Endothelial cell of umbilical vein (primary cell): ENCODE data around the gene ACSBG1. TPM values are rescaled to one million over a fixed set of nuclear protein-coding genes. Genes with fewer than 3 reads are reported as not detected.

Source experiments
- BruUV-seq: library from RNA; stranded (reverse); fragments of 400-500 nt; replicated peaks from 2 replicates; lab custom pipeline; 2021; lab: Mats Ljungman, UMichigan
- CTCF ChIA-PET: fragments of 300-600, 350-600 bp; sonication (Branson Sonifier 250); formaldehyde crosslinking; loops from one replicate; lab custom pipeline; 2021; ENCODE audit warnings: antibody characterized with exemption, inconsistent platforms; lab: Charles Lee
- POLR2A ChIA-PET: fragments of 300-600, 350-600 bp; sonication (Branson Sonifier 250); formaldehyde crosslinking; loops from one replicate; lab custom pipeline; 2021; ENCODE audit warnings: antibody characterized with exemption, inconsistent platforms; lab: Charles Lee
- DNase-seq: peaks from one replicate; pipeline ENCODE4 v3.0.0-alpha.2; 2011; ENCODE audit warnings: low read depth, low spot score
- FAIRE-seq: peaks from 2 replicates; lab custom pipeline; 2011; peaks lifted over from hg19 to GRCh38; lab: Jason Lieb, UNC
- H2AFZ ChIP-seq: 2 replicates; pipeline ENCODE4 v1.6.0; 2012; ENCODE audit warnings: low read depth, low read length, control low read depth, inconsistent platforms
- H3K27ac ChIP-seq: 2 replicates; pipeline ENCODE4 v1.5.1; 2011; ENCODE audit warnings: low read depth, mild to moderate bottlenecking, control low read depth, low read length, moderate library complexity; ENCODE audit not compliant: insufficient read depth
- H3K27me3 ChIP-seq, 2 experiments: 2 replicates each; pipeline versions ENCODE4 v1.6.0 to v1.6.1; 2011; ENCODE audit warnings: low read length in 2 of 2, mixed read lengths in 1 of 2; ENCODE audit not compliant: control insufficient read depth in 2 of 2, insufficient read depth in 2 of 2
- H3K36me3 ChIP-seq, 2 experiments: 2 replicates in 1 of 2; 3 replicates in 1 of 2; pipeline ENCODE4 v1.5.1; 2011; ENCODE audit warnings: low read length in 2 of 2, mild to moderate bottlenecking in 1 of 2, moderate library complexity in 1 of 2; ENCODE audit not compliant: control insufficient read depth in 2 of 2, insufficient read depth in 2 of 2; ENCODE audit errors: extremely low read depth in 1 of 2
- H3K4me1 ChIP-seq: 3 replicates; pipeline ENCODE4 v1.5.1; 2011; ENCODE audit warnings: mild to moderate bottlenecking, low read length; ENCODE audit not compliant: control insufficient read depth, insufficient read depth; ENCODE audit errors: extremely low read depth
- H3K4me2 ChIP-seq: 2 replicates; pipeline ENCODE4 v1.6.1; 2011; ENCODE audit warnings: low read length, control low read depth, mixed read lengths; ENCODE audit not compliant: insufficient read depth
- H3K4me3 ChIP-seq, 3 experiments: fragments of 200-600 bp in 1 of 3; sonication (generic), shearing (Covaris generic) in 1 of 3; replicated peaks in 1 of 3; 2 replicates each; pipeline ENCODE4 v1.5.1; 2011 to 2016; ENCODE audit warnings: control low read depth in 3 of 3, low read length in 3 of 3, mild to moderate bottlenecking in 2 of 3, inconsistent platforms in 1 of 3, low read depth in 1 of 3, moderate library complexity in 1 of 3; ENCODE audit not compliant: insufficient read depth in 1 of 3
- H3K79me2 ChIP-seq: 2 replicates; pipeline ENCODE4 v1.6.0; 2012; ENCODE audit warnings: low read length, inconsistent platforms; ENCODE audit not compliant: control insufficient read depth, insufficient read depth
- H3K9ac ChIP-seq: replicated peaks from 2 replicates; pipeline ENCODE3; 2011; ENCODE audit warnings: low read length, control low read depth; ENCODE audit not compliant: insufficient read depth; ENCODE audit errors: extremely low read depth
- H3K9me1 ChIP-seq: replicated peaks from 3 replicates; pipeline ENCODE4 v1.6.0; 2011; ENCODE audit warnings: mild to moderate bottlenecking, low read length; ENCODE audit not compliant: control insufficient read depth, insufficient read depth; ENCODE audit errors: extremely low read depth
- H3K9me3 ChIP-seq: replicated peaks from 2 replicates; pipeline ENCODE4 v1.5.1; 2012; ENCODE audit warnings: low read length, inconsistent platforms; ENCODE audit not compliant: control insufficient read depth, insufficient read depth
- H4K20me1 ChIP-seq: replicated peaks from 2 replicates; pipeline ENCODE3; 2011; ENCODE audit warnings: mild to moderate bottlenecking, low read length; ENCODE audit not compliant: control insufficient read depth, insufficient read depth; ENCODE audit errors: extremely low read depth
- GATA2 ChIP-seq: IDR thresholded peaks from 2 replicates; pipeline ENCODE4 v1.7.0; 2011; ENCODE audit warnings: low read depth, mild to moderate bottlenecking, moderate library complexity, mixed read lengths, low read length; ENCODE audit not compliant: insufficient read length, insufficient read depth
- JUN ChIP-seq: IDR thresholded peaks from 2 replicates; pipeline ENCODE4 v1.6.1; 2011; ENCODE audit warnings: borderline replicate concordance, low read depth; ENCODE audit not compliant: insufficient read length, insufficient read depth
- dilution Hi-C: fragments of 300-500 bp; cut with MboI; formaldehyde crosslinking; loops from one replicate; pipeline ENCODE4 v1.15.0; 2019; ENCODE audit warnings: low sequenced_read_pairs; ENCODE audit not compliant: extremely low pct_ligation_motif_present
- intact Hi-C: fragments of 100-400 bp; cut with micrococcal nuclease; formaldehyde crosslinking; loops from one replicate; pipeline ENCODE4 v1.10.0; 2022
- polyA plus RNA-seq, 4 experiments: library from polyadenylated mRNA; depleted of rRNA in 3 of 4; stranded (reverse) in 3 of 4; unstranded in 1 of 4; fragments of >200 nt; gene quantifications; 2 replicates each; pipeline versions ENCODE4 v1.2.1 to v1.2.3, GENCODE V29; 2011 to 2012; ENCODE audit warnings: missing spikeins in 1 of 4
- total RNA-seq: library from RNA; stranded (reverse); gene quantifications from 2 replicates; pipeline ENCODE4 v1.2.3, GENCODE V29; 2021
- TF ChIP-seq, protein P1 (sequence below): IDR thresholded peaks from 2 replicates; pipeline ENCODE4 v1.6.1; 2011; ENCODE audit not compliant: insufficient read depth, insufficient read length

ACSBG1 gene
- total and polyA plus RNA-seq, 2 donors (not counting 3 experiments of a cell fraction or from before 2014, with no cell fraction given): not detected

- H3K4me1 ChIP-seq: no peaks in the 10 kb centered on the region
- H3K4me2 ChIP-seq: no peak overlapping the region
- H3K4me3 ChIP-seq: no peak overlapping the region
- no peaks in the 10 kb centered on the region for H4K20me1 ChIP-seq
- no peak overlapping the region for H3K27ac ChIP-seq
- dilution Hi-C loops: no loop called here
- DNase-seq (no peak), FAIRE-seq (no peak)
- ChIA-PET CTCF (interaction anchor here (1.9 kb wide), 1 partner anchor 90 kb away, joined by 4 read pairs; no protein-coding TSS in a partner anchor), POLR2A (no interaction called here)
- H3K9me3 ChIP-seq: no peaks in the 10 kb centered on the region
- no peak overlapping the region for H2AFZ ChIP-seq
- no peak for TF ChIP-seq GATA2
- no peak overlapping the region for H3K9ac ChIP-seq
- H3K36me3 ChIP-seq: no peaks in the 10 kb centered on the region
- no peaks in the 10 kb centered on the region for H3K9me1 ChIP-seq
- intact Hi-C loops: no loop called here
- H3K79me2 ChIP-seq: no peaks in the 10 kb centered on the region
- H3K27me3 ChIP-seq: no peaks in the 10 kb centered on the region
- no TSS peak for BruUV-seq
Observed at GRCh38 chr15:78203346-78204225, 30.8 kb downstream of the ACSBG1 start.

DNA sequence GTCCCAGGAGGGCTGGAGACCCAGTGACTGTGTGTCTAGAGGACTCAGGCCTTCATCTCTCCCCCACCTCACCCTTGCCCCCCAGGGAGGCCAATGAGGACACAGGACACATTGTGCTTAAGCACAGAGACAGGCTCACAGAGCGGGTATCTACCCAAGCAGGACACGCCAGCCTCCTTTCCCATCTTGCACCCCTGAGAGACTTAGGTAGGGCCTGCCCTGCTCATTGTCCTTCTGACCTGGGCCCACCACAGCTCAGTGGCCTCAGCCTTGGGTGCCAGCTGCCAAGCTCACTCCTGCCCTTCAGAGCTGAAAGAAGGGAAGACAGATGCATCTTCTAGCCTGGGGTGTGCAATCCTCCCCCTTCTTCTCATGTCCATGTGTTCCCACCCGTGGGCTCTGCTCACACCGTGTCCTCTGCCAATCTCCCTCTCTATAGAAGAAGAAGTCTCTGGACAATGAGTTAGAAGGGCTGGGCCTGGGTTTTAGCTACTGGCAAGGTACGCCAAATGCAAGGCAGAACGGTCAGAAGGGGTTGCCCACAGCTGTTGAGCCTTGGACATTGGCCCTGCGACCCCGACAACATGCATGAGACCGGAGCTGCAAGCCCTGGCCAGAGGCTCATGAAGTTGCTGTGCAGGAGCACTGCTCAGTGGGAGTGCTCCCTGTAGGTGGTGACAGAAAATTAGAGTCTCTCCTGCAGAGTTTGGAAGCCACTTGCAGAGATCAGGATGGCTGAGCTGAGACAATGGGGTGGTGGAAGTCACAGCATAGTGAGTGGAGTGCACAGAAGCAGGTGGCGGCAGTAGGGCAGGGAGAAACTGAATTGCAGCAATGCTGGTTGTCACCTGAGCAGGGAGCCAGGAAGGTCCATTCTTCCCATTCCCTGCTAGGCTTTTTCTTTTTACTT, 32.8 kb downstream of the ACSBG1 start:
- no peaks in the 10 kb centered on the region for H4K20me1 ChIP-seq
- H3K9ac ChIP-seq: no peak overlapping the region
- FAIRE-seq (no peak), DNase-seq (no peak)
- ChIA-PET CTCF (no interaction called here), POLR2A (no interaction called here)
- H3K9me1 ChIP-seq: no peaks in the 10 kb centered on the region
- H3K27ac ChIP-seq: no peak overlapping the region
- no peak overlapping the region for H3K4me3 ChIP-seq
- no peaks in the 10 kb centered on the region for H3K79me2 ChIP-seq
- H3K36me3 ChIP-seq: no peaks in the 10 kb centered on the region
- no peak overlapping the region for H3K4me2 ChIP-seq
- dilution Hi-C loops: no loop called here
- no peaks in the 10 kb centered on the region for H3K9me3 ChIP-seq
- intact Hi-C loops: no loop called here
- BruUV-seq: no TSS peak
- H3K4me1 ChIP-seq: no peaks in the 10 kb centered on the region
- no peak overlapping the region for H2AFZ ChIP-seq
- H3K27me3 ChIP-seq: no peaks in the 10 kb centered on the region
- TF ChIP-seq, protein P1, sequence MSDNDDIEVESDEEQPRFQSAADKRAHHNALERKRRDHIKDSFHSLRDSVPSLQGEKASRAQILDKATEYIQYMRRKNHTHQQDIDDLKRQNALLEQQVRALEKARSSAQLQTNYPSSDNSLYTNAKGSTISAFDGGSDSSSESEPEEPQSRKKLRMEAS: no peak
- no peak for TF ChIP-seq JUN
